GM21447 (cell line): Measurements from ENCODE around the gene SEC11A.

Experiments used
- ATAC-seq: cut with Tn5 transposase; IDR thresholded peaks from one replicate; pipeline ENCODE4 v1.9.1; 2021; ENCODE audit not compliant: unreplicated experiment

Gene SEC11A

DNA sequence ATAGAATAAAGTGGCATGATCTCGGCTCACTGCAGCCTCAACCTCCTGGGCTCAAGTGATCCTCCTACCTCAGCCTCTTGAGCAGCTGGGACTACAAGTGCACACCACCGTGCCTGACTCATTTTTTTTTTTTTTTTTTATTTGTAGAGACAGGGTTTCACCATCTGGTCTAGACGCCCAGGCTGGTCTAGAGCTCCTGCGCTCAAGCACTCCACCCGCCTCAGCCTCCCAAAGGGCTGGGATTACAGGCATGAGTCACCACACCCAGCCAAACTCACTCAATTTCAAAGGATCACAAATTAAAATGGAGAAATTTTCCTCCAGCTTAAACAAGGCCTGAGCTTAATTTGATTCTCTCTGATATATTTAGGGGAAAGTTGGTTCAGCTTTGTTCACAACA is 30.6 kb downstream of the SEC11A start:
- no peak for ATAC-seq

DNA sequence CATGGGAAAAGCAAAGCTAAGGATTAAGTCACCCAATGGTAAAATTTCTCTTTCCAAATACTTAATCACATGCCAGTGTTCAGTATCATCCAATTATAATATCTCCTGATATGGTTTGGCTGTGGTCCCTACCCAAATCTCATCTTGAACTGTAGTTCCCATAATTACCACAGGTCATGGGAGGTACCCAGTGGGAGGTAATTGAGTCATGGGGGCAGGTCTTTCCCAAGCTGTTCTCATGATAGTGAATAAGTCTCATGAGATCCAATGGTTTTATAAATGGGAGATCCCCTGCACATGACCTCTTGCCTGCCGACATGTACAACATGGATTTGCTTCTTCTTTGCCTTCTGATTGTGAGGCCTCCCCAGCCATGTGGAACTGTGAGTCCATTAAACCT is 31.8 kb downstream of the SEC11A start:
- ATAC-seq = no peak

DNA sequence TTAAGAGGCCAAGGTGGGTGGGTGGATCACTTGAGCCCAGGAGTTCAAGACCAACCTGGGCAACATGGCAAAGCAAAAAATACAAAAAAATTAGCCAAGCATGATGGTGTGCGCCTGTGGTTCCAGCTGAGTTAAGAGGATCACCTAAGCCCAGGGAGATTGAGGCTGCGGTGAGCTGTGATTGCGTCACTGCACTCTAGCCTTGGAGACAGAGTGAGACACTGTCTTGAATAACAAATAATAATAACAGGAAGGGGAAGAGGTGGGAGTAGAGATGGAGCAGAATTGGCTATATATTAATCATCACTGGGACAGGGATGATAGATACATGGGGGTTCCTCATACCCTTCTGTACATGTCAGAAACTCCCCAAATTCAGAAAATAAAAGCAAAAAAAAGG is 34.1 kb downstream of the SEC11A start:
- no peak for ATAC-seq

DNA sequence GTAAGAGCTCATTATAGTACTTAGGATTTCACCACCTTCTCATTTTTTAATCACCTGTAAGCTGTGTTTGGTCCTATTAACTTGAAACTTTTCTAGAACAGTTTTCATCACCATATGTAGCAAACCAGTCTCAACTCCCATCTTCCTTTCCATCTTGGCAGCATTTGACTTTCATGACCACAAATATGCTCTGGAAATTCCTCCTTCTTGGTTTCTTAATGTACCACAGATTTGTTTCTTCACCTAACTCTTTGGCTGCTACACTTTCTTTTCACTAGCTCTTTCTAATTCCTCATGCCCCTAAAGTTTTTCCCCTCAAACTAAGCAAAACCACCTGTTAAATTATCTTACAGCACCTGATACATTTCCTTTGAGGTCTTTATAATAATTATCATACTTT is 44.7 kb downstream of the SEC11A start:
- no peak for ATAC-seq

DNA sequence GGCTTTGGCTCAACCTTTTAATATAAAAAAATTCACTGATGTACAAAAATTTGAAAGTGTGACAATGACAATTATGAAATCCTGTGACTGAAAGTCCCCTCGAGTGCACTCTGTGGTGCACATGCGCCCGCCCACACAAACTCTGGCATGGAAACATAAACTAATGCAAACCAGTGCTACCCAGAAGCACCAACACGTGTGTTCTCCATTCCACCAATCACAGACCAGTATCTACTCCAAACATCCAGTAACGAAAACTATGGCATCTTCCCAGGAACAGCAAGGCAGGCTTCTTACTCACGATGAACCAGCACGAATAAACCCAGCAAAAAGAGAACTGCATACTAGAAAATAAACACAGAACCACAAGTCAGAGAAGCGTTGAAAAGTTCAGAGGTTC is 46.2 kb downstream of the SEC11A start:
- no peak for ATAC-seq

DNA sequence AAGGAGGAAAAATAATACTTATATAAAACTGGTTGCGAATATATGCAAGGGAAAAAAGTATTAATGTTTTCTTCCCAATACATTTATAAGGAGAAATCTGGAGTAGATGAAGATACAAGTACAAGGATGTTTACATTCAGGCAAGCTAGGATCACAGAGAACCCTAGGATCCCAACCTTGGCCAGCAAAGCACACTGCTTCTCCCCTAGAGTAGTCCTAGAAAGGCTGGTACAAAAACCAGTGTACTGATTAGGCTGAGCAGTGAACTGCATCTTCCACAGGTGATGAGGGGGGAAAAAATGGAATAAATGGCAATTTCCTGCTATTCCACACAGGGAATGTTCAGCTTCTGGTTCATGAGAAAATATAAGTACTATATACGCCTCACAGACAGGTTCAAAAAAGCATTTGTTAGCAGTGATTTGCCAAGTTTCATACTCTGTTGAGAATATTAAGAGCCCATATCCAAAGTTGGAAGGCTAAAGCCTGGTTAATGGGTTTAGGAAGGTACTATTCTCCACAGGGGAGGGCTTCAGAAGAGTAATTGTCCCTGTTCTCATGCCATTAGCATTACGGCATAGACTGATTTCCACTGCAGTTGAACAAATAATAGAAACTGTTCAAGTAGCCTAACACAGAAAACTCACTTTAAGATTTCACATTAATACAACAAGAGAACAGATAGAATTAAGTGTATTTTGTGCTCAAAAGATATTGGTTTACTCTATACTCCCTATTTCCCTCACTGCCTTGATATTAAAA is 47.5 kb downstream of the SEC11A start:
- ATAC-seq = no peak

DNA sequence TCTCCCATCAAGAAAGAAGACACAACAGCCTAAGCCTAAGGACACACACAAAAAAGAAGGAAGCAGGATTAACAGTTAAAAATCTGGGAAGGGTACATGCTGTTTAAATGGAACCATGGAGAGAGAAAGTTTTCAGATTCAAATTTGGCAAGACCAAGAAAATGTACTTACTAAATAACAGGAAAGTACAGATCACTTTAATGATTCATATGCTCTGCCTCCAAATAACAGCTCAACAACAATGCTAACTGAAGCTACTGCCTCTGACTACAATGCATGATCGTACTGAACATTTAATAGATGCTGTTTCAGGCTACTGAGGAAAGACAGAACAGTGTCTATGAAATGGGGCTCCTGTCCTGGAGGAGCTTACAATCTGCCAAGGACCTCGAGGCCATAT is 49.6 kb downstream of the SEC11A start:
- no peak for ATAC-seq

DNA sequence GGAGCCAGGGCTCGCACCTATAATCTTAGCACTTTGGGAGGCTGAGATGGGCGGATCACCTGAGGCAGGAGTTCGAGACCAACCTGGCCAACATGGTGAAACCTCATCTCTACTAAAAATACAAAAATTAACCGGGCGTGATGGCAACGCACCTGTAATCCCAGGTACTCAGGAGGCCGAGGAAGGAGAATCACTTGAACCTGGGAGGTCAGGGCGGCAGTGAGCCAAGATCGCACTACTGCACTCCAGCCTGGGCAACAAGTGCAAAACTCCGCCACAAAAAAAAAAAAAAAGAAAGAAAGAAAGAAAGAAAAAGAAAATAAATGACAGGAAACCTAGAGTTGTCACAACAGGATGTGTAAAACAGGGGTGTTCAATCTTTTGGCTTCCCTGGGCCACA is 54.9 kb downstream of the SEC11A start:
- ATAC-seq = no peak

DNA sequence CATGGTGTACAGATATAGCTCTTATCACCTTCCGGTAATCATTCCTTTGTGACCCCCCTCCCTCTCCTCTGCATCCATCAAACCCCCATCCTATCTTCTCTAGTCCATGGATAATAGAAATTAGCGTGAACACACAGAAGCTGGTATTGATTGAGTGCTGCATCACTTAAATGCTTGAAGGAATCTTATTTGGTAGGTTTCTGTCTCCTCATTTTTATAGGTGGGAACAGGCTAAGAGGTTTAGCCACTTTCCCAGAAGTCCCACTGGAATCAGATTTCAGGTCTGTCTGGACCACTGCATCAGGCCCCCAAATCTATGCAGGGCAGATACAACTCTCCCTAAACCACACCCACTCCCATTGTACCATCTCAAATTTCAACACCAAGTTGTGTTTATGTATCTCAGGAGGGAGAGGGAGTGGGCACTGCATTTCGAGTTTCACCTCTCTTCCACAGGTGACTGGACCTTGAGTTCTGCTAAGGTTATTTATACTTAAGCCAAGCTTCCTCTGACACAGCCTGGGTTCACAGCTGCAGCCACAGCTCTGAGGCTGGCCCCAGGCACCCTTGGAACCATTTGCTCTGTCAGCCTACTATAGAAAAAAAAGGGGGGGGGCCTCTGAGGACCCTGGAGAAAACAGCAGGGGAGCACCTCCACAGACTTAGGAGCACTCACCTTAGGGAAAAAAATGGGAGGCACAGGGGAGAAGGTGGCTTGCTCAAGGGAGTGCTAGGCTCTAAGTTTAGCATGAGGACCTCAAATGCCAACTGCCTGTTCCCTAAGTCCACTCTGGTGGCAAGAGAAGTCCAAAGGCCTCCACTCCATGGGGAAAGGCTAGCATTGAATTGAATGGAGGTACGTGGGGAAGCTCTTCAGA is 55.8 kb downstream of the SEC11A start:
- no peak for ATAC-seq

DNA sequence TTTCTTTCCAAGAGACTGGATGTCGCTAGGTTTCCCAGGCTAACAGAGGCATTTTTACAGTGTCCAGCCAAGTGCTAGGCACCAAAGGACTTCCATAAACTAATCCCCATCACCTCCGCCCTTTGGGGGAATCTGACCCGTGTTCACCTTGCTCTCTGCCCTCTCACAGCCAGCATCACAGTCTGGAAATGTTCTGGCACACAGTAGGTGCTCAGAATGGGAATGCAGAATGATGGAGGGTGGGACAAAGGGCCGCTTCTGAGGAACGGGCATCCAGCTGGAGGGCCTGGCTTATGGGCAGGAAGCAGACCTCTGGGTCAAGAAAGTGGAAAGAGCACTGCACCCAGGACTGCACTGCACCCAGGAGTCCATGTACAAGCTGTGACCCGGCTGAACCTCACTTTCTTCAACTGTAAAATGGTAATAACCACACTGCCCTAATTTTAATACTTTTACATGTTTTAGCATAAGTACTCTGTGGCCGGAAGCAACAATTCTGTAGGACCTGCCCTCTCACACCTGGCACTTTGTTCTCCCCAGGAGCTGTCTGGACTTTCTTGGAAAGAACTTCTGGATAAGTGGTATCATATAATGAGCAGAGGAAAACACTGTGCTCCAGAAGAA is 57.0 kb downstream of the SEC11A start:
- ATAC-seq = no peak

DNA sequence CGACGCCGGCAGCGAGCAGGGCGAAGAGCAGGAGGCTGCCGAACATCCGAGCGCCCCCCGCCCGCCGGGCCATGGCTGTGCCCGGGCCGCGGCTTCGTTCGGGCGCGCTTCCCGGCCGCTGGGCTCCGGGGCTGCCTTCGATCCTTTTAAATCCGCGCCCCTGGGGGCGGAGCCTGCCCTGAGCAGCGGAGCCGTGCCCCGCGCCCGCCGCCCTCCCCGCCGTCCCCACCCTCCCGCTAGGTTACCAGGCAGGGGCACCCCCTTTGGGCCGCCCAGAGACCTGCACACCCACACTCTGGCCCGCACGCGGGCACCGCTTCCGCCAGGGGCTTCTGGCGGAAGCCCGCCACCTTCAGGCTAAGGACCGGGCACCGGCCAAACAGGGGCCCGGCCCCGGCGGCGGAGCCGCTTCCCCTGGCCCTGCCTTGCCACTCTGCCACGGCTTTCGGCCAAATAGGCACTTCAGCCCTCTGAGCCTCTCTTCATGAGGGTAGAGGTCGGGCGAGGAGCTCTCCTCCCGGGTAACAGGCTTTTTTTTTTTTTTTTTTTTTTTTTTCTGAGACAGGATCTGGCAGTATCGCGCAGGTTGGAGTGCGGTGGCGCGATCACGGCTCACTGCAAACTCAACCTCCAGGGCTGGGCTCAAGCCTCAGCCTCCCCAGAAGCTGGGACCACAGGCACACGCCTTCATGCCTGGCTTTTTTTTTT is 57.7 kb downstream of the SEC11A start, which contains the start of gene NMB:
NMB (minus strand) TSS at position 120 of the 708 bp plus-strand sequence; CDS start at position 73, 47 bp downstream.
- ATAC-seq = peak; percentile 48

DNA sequence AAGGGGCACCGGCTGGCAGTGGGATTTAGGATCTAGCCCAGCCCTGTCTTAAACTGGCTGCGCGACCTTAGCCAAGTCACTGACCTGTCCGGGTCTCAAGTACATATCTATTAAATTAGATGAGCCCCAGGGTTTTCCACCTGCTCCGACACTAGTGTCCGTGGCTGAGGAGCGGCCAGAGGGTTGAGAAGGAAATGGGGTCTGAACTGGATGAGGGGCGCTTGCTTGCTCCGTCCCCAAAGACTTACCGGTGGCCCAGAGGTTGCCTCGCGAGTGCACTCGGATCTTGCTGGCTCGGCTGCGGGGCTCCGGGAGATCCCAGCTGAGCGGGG is 58.2 kb downstream of the SEC11A start:
- no peak for ATAC-seq

DNA sequence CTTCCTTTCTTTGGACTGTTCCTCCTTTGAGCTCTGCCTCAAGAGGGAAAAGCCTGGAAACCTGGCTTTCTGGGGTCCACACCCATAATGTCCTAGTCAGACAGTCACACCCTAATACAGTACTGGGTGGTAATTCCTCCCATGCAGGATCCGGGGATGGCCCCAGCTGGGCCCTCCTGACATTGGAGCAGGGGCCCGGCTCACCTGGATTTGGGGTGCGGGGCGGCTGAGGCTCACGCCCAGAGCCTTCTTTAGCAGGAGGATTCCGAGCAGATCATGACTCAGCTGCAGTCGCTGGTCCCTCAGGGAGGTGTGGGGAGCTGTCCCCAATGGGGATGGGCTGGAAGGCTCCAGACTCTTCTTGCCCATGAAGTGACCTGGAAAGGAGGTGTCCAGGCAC is 59.0 kb downstream of the SEC11A start:
- no peak for ATAC-seq

DNA sequence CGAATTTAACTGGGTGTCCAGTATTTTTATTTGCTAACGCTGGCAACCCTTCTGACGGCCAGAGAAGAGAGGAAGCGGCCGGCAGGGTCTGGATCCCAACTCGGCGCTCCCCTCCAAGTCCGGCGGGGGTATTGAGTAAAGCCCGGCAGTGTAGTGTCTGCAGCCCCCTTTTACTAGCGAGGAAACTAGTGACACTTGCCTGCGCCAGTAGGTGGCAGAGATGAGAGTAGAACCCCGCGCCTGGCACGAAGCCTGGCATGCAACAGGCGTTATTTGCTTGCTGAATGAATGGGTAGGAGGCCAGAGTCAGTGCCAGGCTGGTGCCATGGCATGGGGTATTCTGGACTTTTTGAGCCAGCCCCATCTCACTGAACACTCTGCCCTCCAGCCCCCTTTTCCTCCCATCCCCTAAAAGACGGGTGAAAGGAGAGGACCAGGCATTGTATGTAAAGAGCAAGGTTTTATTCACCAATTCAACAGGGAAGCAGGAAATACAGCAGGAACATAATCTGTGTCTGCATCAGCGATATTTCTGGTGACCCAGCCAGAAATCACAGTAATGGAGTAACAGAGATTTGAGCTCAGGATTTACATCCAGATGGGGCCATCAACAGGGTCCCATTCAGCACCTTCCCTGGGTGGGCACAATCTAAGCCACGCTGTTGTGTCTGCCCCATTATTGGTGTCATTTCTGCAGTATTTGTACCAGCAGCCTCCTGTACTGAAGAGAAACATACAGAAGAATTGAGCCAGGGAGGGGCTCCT is 61.1 kb downstream of the SEC11A start:
- ATAC-seq = peak; percentile 45

DNA sequence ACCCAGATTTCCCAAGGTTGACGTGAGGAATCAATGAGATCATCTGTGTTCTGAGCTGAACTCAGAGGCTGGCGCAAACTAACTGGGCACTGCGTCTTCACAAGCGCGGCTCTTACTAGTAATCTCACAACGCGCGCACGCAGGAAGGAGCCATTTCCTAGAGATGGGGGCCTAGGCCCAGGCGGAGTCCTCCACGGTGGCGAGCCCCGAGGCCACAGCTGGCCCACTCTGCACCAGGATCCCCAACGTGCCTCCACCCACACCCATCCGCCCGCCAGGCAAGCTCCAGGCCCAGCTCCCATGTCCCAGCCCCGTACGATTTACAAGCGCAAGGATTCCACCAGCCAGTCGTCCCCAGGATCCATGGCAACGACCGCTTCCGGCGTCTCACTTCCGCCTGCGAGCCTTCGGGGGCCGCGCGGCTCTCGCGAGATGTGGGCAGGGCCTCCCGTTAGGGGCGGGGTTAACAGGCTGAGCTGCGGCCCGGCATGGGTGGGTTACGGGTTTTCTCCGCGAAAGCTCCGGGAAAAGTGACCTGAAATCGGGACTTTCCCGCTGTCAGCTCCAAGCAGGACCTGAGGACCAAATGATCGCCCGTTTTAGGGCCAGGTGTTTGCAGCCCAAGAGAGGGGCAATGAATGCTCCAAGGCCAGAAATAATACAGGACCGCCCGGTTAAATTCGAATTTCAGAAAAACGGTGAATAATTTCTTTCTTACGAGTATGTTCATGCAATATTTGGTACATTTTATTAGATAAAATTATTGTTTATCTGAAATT is 61.8 kb downstream of the SEC11A start, which contains the start of gene WDR73:
WDR73 (minus strand) TSS at position 374 of the 779 bp plus-strand sequence; CDS start at position 365, 9 bp downstream.
- ATAC-seq = peak; percentile 78

DNA sequence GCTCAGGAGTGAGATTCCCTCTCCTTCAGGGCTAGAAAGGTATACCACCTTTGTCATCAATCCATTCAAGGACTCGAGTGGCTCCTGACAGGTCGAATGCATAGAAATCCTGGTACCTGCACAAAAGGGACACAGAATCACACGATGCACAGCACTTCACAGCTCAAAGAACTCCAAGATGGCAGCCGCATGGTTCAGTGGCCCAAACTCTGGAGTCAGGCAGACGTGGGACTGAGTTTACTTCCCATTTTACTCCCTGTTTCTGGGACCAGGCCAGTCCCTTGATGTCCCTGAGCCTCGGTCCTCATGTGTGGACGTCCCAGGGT is 62.4 kb downstream of the SEC11A start:
- no peak for ATAC-seq

DNA sequence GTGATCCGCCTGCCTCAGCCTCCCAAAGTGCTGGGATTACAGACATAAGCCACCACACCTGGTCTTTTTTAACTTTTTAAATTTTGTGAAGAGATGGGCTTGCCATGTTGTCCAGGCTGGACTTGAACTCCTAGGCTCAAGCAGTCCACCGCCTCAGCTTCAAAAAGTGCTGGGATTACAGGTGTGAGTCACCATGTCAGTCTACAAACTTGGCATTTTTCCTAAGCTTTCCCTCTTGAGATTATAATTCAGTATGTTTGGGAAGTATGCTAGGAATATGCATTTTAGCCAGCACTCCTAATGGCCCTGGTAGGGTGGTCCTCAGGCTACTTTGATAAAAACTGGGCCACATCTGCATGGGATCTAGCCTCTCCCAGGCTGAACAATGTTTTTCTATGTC is 66.2 kb downstream of the SEC11A start:
- ATAC-seq = no peak

DNA sequence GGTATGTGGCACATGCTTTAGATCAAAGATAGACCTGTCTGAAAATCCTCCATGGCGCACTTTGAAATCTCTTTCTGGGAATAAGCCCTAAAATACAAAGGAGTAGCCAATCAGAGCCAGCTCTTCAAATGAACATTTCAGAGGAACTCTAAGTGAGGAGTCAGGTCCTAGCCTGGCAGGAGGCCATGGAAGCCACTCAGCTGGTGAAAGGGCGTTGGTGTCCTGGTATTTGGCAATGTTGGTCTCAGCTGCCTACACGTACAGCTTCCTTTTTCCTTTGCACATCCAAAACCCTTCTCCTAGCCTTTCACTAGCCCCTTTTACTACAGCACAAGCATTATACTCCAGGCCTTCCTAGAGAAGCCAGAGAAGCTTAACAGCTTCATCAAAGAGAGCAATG is 67.4 kb downstream of the SEC11A start:
- no peak for ATAC-seq

DNA sequence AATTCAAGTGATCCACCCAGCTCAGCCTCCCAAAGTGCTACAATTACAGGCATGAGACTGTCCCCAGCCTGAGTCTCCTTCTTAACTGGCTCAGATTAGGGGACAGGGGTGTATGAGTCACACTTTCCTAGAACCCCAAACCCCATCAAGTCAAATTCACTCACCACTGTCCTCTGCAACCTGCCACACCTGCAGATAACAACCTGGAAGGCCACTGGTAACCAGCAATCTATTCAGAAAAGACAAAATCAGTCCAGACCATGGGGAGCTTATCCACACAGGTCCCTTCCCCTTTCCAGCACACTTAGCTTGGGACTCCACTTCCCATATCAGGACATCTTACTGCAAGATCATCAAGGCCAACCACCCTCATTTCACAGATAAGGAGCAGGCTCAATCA is 68.2 kb downstream of the SEC11A start:
- ATAC-seq = no peak

DNA sequence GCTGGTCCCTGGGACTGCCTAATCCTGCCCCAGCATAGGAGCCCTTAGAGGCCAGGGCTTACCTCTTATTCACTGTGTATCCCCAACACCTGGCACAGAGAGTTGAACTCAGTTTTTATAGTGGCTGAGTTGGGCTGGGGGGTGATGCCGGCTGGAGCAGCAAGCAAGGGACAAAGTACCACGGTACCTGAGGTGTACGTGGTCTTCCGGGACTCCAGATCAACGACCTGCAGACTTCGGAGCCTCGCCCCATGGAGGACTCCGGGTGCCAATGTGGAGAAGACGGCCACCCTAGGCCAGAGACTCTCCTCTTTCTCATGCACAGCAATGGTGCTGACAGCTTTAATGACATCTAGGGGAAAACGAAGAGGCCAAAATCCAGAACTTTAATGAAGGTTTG is 69.9 kb downstream of the SEC11A start:
- no peak for ATAC-seq
